ENCODE results near the gene KRTAP12-2.

KRTAP12-2 gene

GRCh38 chr21:44666401-44667320, at the start of gene KRTAP12-2:
TSS of gene KRTAP12-2 (minus strand) at chr21:44666927. CDS start at chr21:44666886, 41 bp downstream.
- DNase-seq (ENCODE audit: low read depth), result no peak
- no peak within 1 kb of the TSS for H3K4me3 ChIP-seq (ENCODE audit: control insufficient read depth, low read depth, low read length)
- no peak for TF ChIP-seq CTCF (conservative IDR thresholded peaks at IDR 0.05; ENCODE audit: control insufficient read depth, insufficient read depth, low read depth, low read length)

GRCh38 chr21:44714905-44715304, 48.2 kb upstream of the KRTAP12-2 start:
- no peak overlapping the region for H3K4me3 ChIP-seq (ENCODE audit: control insufficient read depth, low read depth, low read length)
- no peak for DNase-seq (ENCODE audit: low read depth)
- TF ChIP-seq CTCF (conservative IDR thresholded peaks at IDR 0.05; ENCODE audit: control insufficient read depth, insufficient read depth, low read depth, low read length), result no peak

GRCh38 chr21:44713846-44714245, 47.1 kb upstream of the KRTAP12-2 start:
- no peak overlapping the region for H3K4me3 ChIP-seq (ENCODE audit: control insufficient read depth, low read depth, low read length)
- TF ChIP-seq CTCF (conservative IDR thresholded peaks at IDR 0.05; ENCODE audit: control insufficient read depth, insufficient read depth, low read depth, low read length), result no peak
- DNase-seq (ENCODE audit: low read depth), result no peak

- no peak for TF ChIP-seq CTCF (conservative IDR thresholded peaks at IDR 0.05; ENCODE audit: control insufficient read depth, insufficient read depth, low read depth, low read length)
- H3K4me3 ChIP-seq (ENCODE audit: control insufficient read depth, low read depth, low read length), result no peak overlapping the region
- no peak for DNase-seq (ENCODE audit: low read depth)
Observed at GRCh38 chr21:44713130-44713529, 46.4 kb upstream of the KRTAP12-2 start.

- no peak overlapping the region for H3K4me3 ChIP-seq (ENCODE audit: control insufficient read depth, low read depth, low read length)
- DNase-seq (ENCODE audit: low read depth), result no peak
Observed at GRCh38 chr21:44712203-44713028, 45.7 kb upstream of the KRTAP12-2 start.

More at GRCh38 chr21:44712203-44713028, 45.7 kb upstream of the KRTAP12-2 start:
- no peak for TF ChIP-seq CTCF (conservative IDR thresholded peaks at IDR 0.05; ENCODE audit: control insufficient read depth, insufficient read depth, low read depth, low read length)
